Measurements from ENCODE around the gene ABCG1.

GRCh38 chr21:42251654-42252324, 32.8 kb downstream of the ABCG1 start:
- TF ChIP-seq CTCF (conservative IDR thresholded peaks at IDR 0.05) (no peak), EZH2 (IDR thresholded peaks at IDR 0.05; ENCODE audit: low read depth) (no peak)
